ENCODE results near the gene SH3BGRL3. TPM values are rescaled to one million over a fixed set of nuclear protein-coding genes. Genes with fewer than 3 reads are reported as not detected.
"Not testable (repeated sequence)": the region's sequence is repeated elsewhere in the genome, so short reads cannot be mapped to it uniquely, and the experiment has no call there.

Gene SH3BGRL3
- total RNA-seq, result 100 to 1,000 TPM; 261 to 364 TPM

DNA sequence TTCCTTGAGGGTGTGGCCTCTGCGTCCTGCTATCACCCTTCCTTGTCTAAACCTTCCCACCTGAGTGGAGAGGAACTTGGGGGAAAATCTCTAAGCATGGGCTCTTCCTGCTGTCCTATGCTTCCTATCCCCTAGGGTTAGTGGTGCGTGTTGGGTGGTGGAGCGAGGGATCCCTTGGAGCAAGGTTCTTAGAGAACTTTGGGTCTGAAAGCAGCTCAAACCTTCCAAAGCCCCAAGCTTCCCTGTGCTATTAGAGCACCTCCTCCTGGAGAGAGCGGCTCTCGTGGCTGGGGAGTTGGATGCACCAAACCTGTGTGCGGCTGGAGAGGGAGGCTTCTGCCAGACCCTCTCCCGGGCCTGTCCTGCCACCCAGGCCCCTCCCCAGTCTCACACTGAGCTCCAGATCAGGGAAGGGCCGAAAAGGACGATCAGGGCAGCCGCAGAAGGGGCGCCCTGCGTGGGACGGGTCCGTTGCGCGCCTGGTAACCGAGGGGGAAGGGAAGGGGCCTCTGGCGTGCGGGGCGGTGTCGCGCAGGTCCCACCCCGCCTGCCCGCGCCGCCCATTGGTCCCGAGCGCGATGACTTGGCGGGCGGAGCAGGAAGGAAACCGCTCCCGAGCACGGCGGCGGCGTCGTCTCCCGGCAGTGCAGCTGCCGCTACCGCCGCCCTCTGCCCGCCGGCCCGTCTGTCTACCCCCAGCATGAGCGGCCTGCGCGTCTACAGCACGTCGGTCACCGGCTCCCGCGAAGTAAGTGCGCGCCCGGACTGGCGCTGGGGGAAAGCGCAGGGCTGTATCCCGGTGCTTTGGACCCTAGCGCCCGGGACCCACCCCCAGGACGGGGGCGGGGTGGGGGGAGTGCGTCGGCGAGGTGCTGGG lies at the start of gene SH3BGRL3:
Gene SH3BGRL3, plus strand, starts transcription at position 631 of the 877 bp plus-strand sequence. Its CDS starts 70 bp downstream, at position 701.
- H3K27ac Mint-ChIP-seq, result peak within 1 kb of the TSS; percentile 92 to 95
- peaks cover 42 to 63% of the 10 kb centered on the region in 2 donors for H3K36me3 Mint-ChIP-seq
- DNase-seq (ENCODE audit: low spot score in 2 of 2) (peak; percentile 84 to 86), ATAC-seq (peak; percentile 48 to 67)
- no peaks in the 10 kb centered on the region for H3K9me3 Mint-ChIP-seq

DNA sequence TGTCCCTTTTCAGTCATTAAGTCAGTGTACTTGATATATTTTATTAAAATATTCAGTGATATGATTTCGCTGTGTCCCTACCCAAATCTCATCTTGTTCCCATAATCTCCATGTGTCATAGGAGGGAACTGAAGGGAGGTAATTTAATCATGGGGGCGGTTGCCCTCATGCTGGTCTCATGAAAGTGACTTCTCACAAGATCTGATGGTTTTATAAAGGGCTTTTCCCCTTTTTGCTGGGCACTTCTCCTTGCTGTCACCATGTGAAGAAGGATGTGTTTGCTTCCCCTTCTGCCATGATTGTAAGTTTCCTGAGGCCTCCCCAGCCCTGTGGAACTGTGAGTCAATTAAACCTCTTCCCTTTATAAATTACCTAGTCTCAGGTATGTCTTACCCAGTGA lies 49.2 kb upstream of the SH3BGRL3 start:
- not testable (repeated sequence) for ATAC-seq; DNase-seq (ENCODE audit: low spot score in 2 of 2); H3K9me3 Mint-ChIP-seq; H3K27ac Mint-ChIP-seq
- peaks cover 8 to 17% of the 10 kb centered on the region in 2 donors for H3K36me3 Mint-ChIP-seq

GRCh38 chr1:26233903-26234643 lies 45.8 kb upstream of the SH3BGRL3 start, which contains the start of gene CEP85:
TSS of gene CEP85 (plus strand) at chr1:26234200. CDS start at chr1:26239784, 5,584 bp downstream.
- H3K36me3 Mint-ChIP-seq, result peaks cover 21 to 24% of the 10 kb centered on the region in 2 donors
- peak within 1 kb of the TSS; percentile 97 to 99 for H3K27ac Mint-ChIP-seq
- peak; percentile 96 for ATAC-seq
- peak; percentile 98 to 99 for DNase-seq (ENCODE audit: low spot score in 2 of 2)
- H3K9me3 Mint-ChIP-seq, result no peaks in the 10 kb centered on the region

DNA sequence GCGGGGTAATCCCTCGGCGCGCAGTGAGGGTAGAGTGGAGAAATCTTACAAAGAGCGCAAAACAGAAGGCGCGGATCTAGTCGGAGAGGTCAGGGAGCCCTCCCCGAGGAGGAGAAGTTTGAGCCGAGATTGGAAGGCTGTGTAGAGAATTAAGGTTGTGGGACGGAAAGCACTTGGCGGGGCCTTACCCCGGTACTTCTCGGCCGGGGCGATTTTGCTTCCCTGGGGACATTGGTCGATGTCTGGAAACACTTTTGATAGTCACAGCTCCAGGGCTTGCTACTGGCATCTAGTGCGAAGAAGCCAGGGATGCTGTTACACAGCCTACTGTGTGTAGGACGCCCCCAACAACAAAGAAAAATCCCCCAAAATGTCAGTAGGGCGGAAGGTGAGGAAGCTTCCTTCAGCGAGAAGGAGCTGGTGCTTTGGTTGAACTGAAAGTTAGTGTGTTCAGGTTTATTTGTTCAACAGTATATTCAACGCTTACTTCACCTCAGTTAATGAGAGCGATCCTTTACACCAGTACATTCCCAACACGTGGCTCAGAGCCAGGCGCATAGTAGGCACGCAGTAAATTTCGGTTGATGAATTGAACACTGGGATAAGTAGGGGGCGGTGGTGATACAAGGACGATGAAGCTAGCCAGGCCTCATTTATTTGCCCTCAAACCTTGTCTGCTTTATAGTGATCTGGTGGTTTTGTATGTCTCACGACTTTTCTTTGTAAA lies 45.1 kb upstream of the SH3BGRL3 start:
- ATAC-seq (no peak), DNase-seq (ENCODE audit: low spot score in 2 of 2) (peak in 1 of 2 donors; percentile 16)
- Mint-ChIP-seq H3K9me3 (no peaks in the 10 kb centered on the region), H3K36me3 (peaks cover 21 to 24% of the 10 kb centered on the region in 2 donors), H3K27ac (peak overlapping the region; percentile 97 to 99)

DNA sequence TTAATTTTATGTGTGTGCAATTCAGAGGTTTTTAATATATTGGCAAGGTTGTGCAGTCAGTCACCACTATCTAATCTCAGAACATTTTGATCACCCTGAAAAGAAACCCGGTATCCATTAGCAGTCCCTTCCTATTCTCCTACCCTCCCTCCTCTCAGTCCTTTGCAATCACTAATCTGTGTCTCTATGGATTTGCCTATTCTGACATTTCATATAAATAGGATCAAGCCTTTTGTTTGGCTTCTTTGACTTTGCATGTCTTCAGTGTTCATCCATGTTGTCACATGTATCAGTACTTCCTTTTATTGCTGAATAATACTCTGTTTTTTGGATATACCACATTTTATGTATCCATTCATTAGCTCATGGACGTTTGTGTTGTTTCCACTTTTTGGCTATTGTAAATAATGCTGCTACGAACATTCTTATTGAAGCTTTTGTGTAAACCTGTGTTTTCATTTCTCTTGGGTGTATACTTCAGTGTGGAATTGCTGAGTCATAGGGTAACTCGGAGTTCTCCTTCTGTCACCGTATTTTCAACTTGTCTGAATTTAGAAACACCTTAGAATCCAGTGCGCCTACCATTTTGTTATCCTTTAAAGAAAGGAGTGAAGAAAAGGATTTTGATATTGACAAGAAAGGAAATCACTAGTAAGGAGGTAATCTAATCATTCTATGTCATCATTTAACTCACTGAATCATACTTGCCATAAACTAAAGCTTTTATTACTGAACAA lies 42.5 kb upstream of the SH3BGRL3 start:
- H3K9me3 Mint-ChIP-seq, result no peaks in the 10 kb centered on the region
- ATAC-seq, result no peak

GRCh38 chr1:26239936-26240335 lies 40.0 kb upstream of the SH3BGRL3 start:
- peaks cover 17 to 19% of the 10 kb centered on the region in 2 donors for H3K36me3 Mint-ChIP-seq

More for the DNA sequence above, 42.5 kb upstream of the SH3BGRL3 start:
- Mint-ChIP-seq H3K27ac (no peak overlapping the region), H3K36me3 (peaks cover 21 to 24% of the 10 kb centered on the region in 2 donors)
- DNase-seq (ENCODE audit: low spot score in 2 of 2), result no peak

GRCh38 chr1:26252718-26253117 lies 27.2 kb upstream of the SH3BGRL3 start:
- ATAC-seq, result no peak
- Mint-ChIP-seq H3K36me3 (peaks cover 0 to 10% of the 10 kb centered on the region in 2 donors), H3K9me3 (no peaks in the 10 kb centered on the region), H3K27ac (no peak overlapping the region)
- no peak for DNase-seq (ENCODE audit: low spot score in 2 of 2)

More at GRCh38 chr1:26239936-26240335, 40.0 kb upstream of the SH3BGRL3 start:
- Mint-ChIP-seq H3K9me3 (no peaks in the 10 kb centered on the region), H3K27ac (no peak overlapping the region)
- no peak for ATAC-seq
- DNase-seq (ENCODE audit: low spot score in 2 of 2), result no peak

DNA sequence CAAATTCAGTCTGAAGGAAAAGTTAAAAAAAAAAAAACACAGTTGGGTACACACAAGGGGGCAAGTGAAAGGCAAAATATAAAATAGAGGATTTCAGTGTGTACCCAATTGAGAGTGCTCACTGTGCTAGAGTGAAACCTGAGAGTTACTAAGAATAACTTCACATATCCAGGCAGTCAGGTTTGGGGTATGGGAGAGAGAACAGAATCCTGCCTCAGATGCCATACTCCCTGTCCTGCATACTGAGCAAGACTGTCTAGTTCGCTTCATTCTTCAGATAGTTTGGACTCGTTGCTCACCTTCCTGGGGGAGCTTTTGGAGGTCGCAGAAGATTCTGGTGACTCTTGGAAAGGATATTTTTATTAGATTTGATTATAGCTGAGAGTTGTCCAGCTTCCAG lies 25.5 kb upstream of the SH3BGRL3 start:
- peaks cover 10 to 18% of the 10 kb centered on the region in 2 donors for H3K36me3 Mint-ChIP-seq
- H3K9me3 Mint-ChIP-seq, result no peaks in the 10 kb centered on the region
- ATAC-seq (no peak), DNase-seq (ENCODE audit: low spot score in 2 of 2) (no peak)
- H3K27ac Mint-ChIP-seq, result no peak overlapping the region

DNA sequence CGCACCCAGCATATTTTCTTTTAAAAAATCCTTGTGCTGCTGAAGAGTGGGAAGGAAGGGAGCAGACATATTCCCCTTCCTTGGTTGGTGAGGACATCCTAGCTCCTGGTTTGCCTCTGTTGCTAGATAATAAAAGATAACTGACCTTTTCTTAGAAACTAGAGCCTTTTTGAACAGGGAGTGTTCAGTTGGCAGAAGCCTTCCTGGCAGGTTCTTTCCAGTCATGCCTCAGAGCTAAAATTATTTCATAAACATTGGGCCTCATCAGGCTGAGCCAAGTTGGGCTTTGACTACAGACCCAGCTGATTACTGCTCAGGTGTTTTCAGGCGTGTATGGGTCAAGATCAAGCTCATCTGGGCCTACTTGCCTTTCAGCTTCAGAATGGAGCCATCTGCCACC lies 22.7 kb upstream of the SH3BGRL3 start:
- Mint-ChIP-seq H3K27ac (peak overlapping the region in 1 of 2 donors; percentile 26), H3K9me3 (no peaks in the 10 kb centered on the region), H3K36me3 (peaks cover 15 to 22% of the 10 kb centered on the region in 2 donors)
- no peak for DNase-seq (ENCODE audit: low spot score in 2 of 2)
- ATAC-seq, result no peak

- no peaks in the 10 kb centered on the region for H3K9me3 Mint-ChIP-seq
- no peak for ATAC-seq
- peaks cover 18 to 35% of the 10 kb centered on the region in 2 donors for H3K36me3 Mint-ChIP-seq
- no peak overlapping the region for H3K27ac Mint-ChIP-seq
- DNase-seq (ENCODE audit: low spot score in 2 of 2), result no peak
These were observed 20.9 kb upstream of the SH3BGRL3 start for GRCh38 chr1:26259005-26259404.

DNA sequence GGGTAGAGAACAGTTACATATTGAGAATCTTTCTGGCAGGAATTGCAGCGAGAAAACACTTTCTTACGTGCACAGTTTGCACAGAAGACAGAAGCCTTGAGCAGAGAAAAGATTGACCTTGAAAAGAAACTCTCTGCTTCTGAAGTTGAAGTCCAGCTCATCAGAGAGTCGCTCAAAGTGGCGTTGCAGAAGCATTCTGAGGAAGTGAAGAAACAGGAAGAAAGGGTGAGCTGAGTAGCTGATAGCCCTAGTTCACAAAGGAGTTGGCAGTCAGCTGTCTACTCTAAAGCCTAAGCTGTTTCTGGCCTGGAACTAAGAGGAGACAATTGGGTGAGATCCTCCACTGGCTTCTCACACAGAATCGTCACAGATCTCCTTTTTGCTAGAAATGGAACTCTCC lies 20.3 kb upstream of the SH3BGRL3 start:
- ATAC-seq (no peak), DNase-seq (ENCODE audit: low spot score in 2 of 2) (no peak)
- no peak overlapping the region for H3K27ac Mint-ChIP-seq
- H3K9me3 Mint-ChIP-seq, result no peaks in the 10 kb centered on the region
- peaks cover 18 to 40% of the 10 kb centered on the region in 2 donors for H3K36me3 Mint-ChIP-seq

DNA sequence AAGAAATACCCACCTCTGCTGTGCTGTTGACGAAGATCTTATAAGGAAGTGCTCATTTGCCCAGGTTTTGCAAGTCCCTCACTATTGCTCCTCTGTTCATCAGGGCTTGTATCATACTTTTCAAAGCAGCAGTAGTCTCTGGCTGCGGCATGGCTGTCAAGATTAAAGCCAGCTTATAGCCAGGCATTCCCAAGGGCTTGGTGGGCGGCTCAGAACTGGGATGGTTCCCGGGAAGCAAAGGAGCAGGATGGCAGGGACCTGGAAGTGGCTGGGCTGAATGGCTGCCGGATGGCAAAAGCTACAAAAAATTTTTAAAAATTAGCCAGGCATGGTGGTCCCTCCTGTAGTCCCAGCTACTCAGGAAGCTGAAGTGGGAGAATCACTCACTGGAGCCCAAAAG lies 16.7 kb upstream of the SH3BGRL3 start:
- ATAC-seq (no peak), DNase-seq (ENCODE audit: low spot score in 2 of 2) (no peak)
- Mint-ChIP-seq H3K36me3 (peaks cover 28 to 39% of the 10 kb centered on the region in 2 donors), H3K9me3 (no peaks in the 10 kb centered on the region), H3K27ac (peak overlapping the region in 1 of 2 donors; percentile 50)

DNA sequence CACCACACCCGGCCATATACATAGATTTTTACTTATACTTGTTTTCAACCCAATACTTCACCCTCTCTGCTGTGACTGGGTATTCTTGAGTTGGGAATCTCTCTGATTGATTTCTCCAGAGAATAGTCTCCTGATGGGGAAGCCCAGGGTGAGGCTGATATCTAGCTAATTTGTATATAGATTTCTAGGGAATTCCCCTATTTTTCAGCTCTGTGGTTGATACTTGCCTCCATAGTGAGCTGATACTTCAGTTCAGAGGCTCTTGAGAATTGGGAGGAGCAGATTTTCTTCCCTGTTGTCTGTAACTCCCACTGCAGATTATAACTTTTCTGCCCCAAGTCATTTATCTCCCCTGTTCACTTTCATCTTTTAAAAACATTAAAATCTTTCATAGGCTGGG lies 14.5 kb upstream of the SH3BGRL3 start:
- DNase-seq (ENCODE audit: low spot score in 2 of 2) (no peak), ATAC-seq (peak in 1 of 2 donors; percentile 91)
- peak overlapping the region in 1 of 2 donors; percentile 68 for H3K27ac Mint-ChIP-seq
- H3K36me3 Mint-ChIP-seq, result peaks cover 30 to 45% of the 10 kb centered on the region in 2 donors
- H3K9me3 Mint-ChIP-seq, result peaks cover 0 to 5% of the 10 kb centered on the region in 2 donors

- ATAC-seq, result no peak
These were observed 11.3 kb upstream of the SH3BGRL3 start for GRCh38 chr1:26268290-26269197.

GRCh38 chr1:26269198-26269550 lies 10.7 kb upstream of the SH3BGRL3 start:
- H3K36me3 Mint-ChIP-seq, result peaks cover 30% of the 10 kb centered on the region in 2 donors
- DNase-seq (ENCODE audit: low spot score in 2 of 2), result no peak
- no peak for ATAC-seq
- peaks cover 0 to 5% of the 10 kb centered on the region in 2 donors for H3K9me3 Mint-ChIP-seq
- no peak overlapping the region for H3K27ac Mint-ChIP-seq

More at GRCh38 chr1:26268290-26269197, 11.3 kb upstream of the SH3BGRL3 start:
- no peak for DNase-seq (ENCODE audit: low spot score in 2 of 2)
- peaks cover 0 to 5% of the 10 kb centered on the region in 2 donors for H3K9me3 Mint-ChIP-seq
- H3K36me3 Mint-ChIP-seq, result peaks cover 34 to 37% of the 10 kb centered on the region in 2 donors
- H3K27ac Mint-ChIP-seq, result peak overlapping the region in 1 of 2 donors; percentile 85

All from activated naive CD4-positive, alpha-beta T cell treated with anti-CD3 and anti-CD28 coated beads, Interleukin-2, amount 50 U/mL, for 72 hours (primary cell).